Loucy (cell line): Measurements from ENCODE around the gene C7orf33.

ENCODE experiments used
- H2AFZ ChIP-seq: fragments of 200-600 bp; sonication (generic); 2 replicates; pipeline ENCODE4 v1.6.0; 2016; ENCODE audit warnings: antibody characterized with exemption, mild to moderate bottlenecking, low read length, moderate library complexity
- H3F3A ChIP-seq: fragments of 200-600 bp; 2 replicates; pipeline ENCODE4 v1.6.0; 2016; ENCODE audit warnings: antibody characterized with exemption, low read depth, mild to moderate bottlenecking
- H3K27me3 ChIP-seq: fragments of 200-600 bp; sonication (generic); 2 replicates; pipeline ENCODE4 v1.6.1; 2014; ENCODE audit warnings: low read length, mild to moderate bottlenecking; ENCODE audit not compliant: insufficient read depth, poor library complexity, severe bottlenecking
- H3K36me3 ChIP-seq: fragments of 200-600 bp; sonication (generic); 2 replicates; pipeline ENCODE4 v1.6.1; 2016; ENCODE audit warnings: low read length; ENCODE audit not compliant: insufficient read depth
- H3K4me1 ChIP-seq: fragments of 200-600 bp; sonication (generic); 2 replicates; pipeline ENCODE4 v1.5.1; 2014; ENCODE audit warnings: low read length, mild to moderate bottlenecking; ENCODE audit not compliant: insufficient read depth, poor library complexity, severe bottlenecking
- H3K4me2 ChIP-seq: fragments of 200-600 bp; sonication (generic); 2 replicates; pipeline ENCODE4 v1.6.0; 2014; ENCODE audit warnings: antibody characterized with exemption, low read length, low read depth, mild to moderate bottlenecking; ENCODE audit not compliant: poor library complexity, severe bottlenecking
- H3K4me3 ChIP-seq: fragments of 200-600 bp; sonication (generic); 2 replicates; pipeline ENCODE4 v1.5.1; 2014; ENCODE audit warnings: low read length, mild to moderate bottlenecking, mixed read lengths; ENCODE audit not compliant: poor library complexity, severe bottlenecking
- H3K79me2 ChIP-seq: fragments of 200-600 bp; sonication (generic); 2 replicates; pipeline ENCODE4 v1.6.1; 2014; ENCODE audit warnings: low read length; ENCODE audit not compliant: insufficient read depth
- H3K9ac ChIP-seq: fragments of 200-600 bp; sonication (generic); 2 replicates; pipeline ENCODE4 v1.6.0; 2014; ENCODE audit warnings: mild to moderate bottlenecking, low read depth, low read length, moderate library complexity; ENCODE audit not compliant: poor library complexity, severe bottlenecking
- H3K9me2 ChIP-seq: fragments of 200-600 bp; sonication (generic); replicated peaks from 2 replicates; pipeline ENCODE4 v1.6.1; 2016; ENCODE audit warnings: low read depth, low read length, mixed read lengths
- H3K9me3 ChIP-seq: fragments of 200-600 bp; sonication (generic); 2 replicates; pipeline ENCODE4 v1.6.1; 2014; ENCODE audit warnings: mild to moderate bottlenecking, antibody characterized with exemption, low read length, low read depth; ENCODE audit not compliant: insufficient read depth
- H4K20me1 ChIP-seq: fragments of 200-600 bp; sonication (generic); 2 replicates; pipeline ENCODE4 v1.6.0; 2014; ENCODE audit warnings: antibody characterized with exemption, low read length, mild to moderate bottlenecking; ENCODE audit not compliant: insufficient read depth, poor library complexity, severe bottlenecking
- CTCF ChIP-seq: fragments of 200-600 bp; sonication (generic); conservative IDR thresholded peaks from 2 replicates; pipeline ENCODE4 v1.5.1; 2014; ENCODE audit warnings: mild to moderate bottlenecking, antibody characterized with exemption, low read length
- EZH2phosphoT487 ChIP-seq: fragments of 200-600 bp; IDR thresholded peaks from 2 replicates; pipeline ENCODE4 v1.6.1; 2018; ENCODE audit warnings: antibody characterized with exemption, mild to moderate bottlenecking, moderate library complexity, borderline replicate concordance

The C7orf33 gene

GRCh38 chr7:148662646-148663045 is 72.1 kb downstream of the C7orf33 start:
- H3K9ac ChIP-seq, result no peak overlapping the region
- H3K4me3 ChIP-seq, result no peak overlapping the region
- H3K9me3 ChIP-seq, result no peaks in the 10 kb centered on the region
- no peak overlapping the region for H3K4me2 ChIP-seq
- no peaks in the 10 kb centered on the region for H3K4me1 ChIP-seq
- H3K9me2 ChIP-seq, result no peaks in the 10 kb centered on the region
- H3F3A ChIP-seq, result no peaks in the 10 kb centered on the region
- H3K79me2 ChIP-seq, result no peaks in the 10 kb centered on the region
- no peak overlapping the region for H2AFZ ChIP-seq
- TF ChIP-seq EZH2phosphoT487 (no peak), CTCF (no peak)
- H3K27me3 ChIP-seq, result no peaks in the 10 kb centered on the region
- H3K36me3 ChIP-seq, result no peaks in the 10 kb centered on the region
- H4K20me1 ChIP-seq, result no peaks in the 10 kb centered on the region

GRCh38 chr7:148664324-148664723 is 73.8 kb downstream of the C7orf33 start:
- H3K36me3 ChIP-seq, result no peaks in the 10 kb centered on the region
- no peaks in the 10 kb centered on the region for H3K4me1 ChIP-seq
- TF ChIP-seq CTCF, result no peak
- no peak for TF ChIP-seq EZH2phosphoT487
- H4K20me1 ChIP-seq, result no peaks in the 10 kb centered on the region
- H3F3A ChIP-seq, result no peaks in the 10 kb centered on the region
- H3K9ac ChIP-seq, result no peak overlapping the region
- no peaks in the 10 kb centered on the region for H3K9me2 ChIP-seq
- H3K9me3 ChIP-seq, result no peaks in the 10 kb centered on the region
- H3K27me3 ChIP-seq, result no peaks in the 10 kb centered on the region
- H3K79me2 ChIP-seq, result no peaks in the 10 kb centered on the region
- no peak overlapping the region for H2AFZ ChIP-seq
- H3K4me2 ChIP-seq, result no peak overlapping the region
- H3K4me3 ChIP-seq, result no peak overlapping the region

- TF ChIP-seq EZH2phosphoT487 (no peak), CTCF (no peak)
- Histone ChIP-seq H3F3A (no peaks in the 10 kb centered on the region), H3K9me2 (no peaks in the 10 kb centered on the region), H3K27me3 (no peaks in the 10 kb centered on the region), H3K9ac (no peak overlapping the region), H3K9me3 (no peaks in the 10 kb centered on the region), H2AFZ (no peak overlapping the region), H4K20me1 (no peaks in the 10 kb centered on the region), H3K36me3 (no peaks in the 10 kb centered on the region), H3K4me3 (no peak overlapping the region), H3K79me2 (no peaks in the 10 kb centered on the region), H3K4me2 (no peak overlapping the region), H3K4me1 (no peaks in the 10 kb centered on the region)
These were observed 74.7 kb downstream of the C7orf33 start for GRCh38 chr7:148665221-148665620.
